Activated T-cell treated with anti-CD3 and anti-CD28 coated beads, Interleukin-2, amount 50 U/mL, for 72 hours (primary cell): ENCODE measurements around the gene RAB12. TPM values are rescaled to one million over a fixed set of nuclear protein-coding genes. Genes with fewer than 3 reads are reported as not detected.

Source experiments
- ATAC-seq, 2 donors: fragments of 150-1000 bp; cut with Tn5 transposase; replicated peaks in 1 of 2; 2 replicates each; pipeline ENCODE4 v1.10.0; 2021; ENCODE audit warnings: moderate library complexity in 2 of 2, mild to moderate bottlenecking in 1 of 2
- DNase-seq, 2 donors: peaks; one replicate each; pipeline ENCODE4 v3.0.0; 2021 to 2022; ENCODE audit warnings: mixed read lengths in 1 of 2
- H3K27ac Mint-ChIP-seq: one replicate; pipeline ENCODE4 v1.8.0; 2022; ENCODE audit warnings: mild to moderate bottlenecking, moderate library complexity, mixed read lengths
- H3K27me3 Mint-ChIP-seq: one replicate; pipeline ENCODE4 v1.8.0; 2022; ENCODE audit warnings: low read depth, mixed read lengths
- H3K36me3 Mint-ChIP-seq, 2 donors: one replicate each; pipeline ENCODE4 v1.8.0; 2022; ENCODE audit warnings: mixed read lengths in 2 of 2, mild to moderate bottlenecking in 1 of 2; ENCODE audit not compliant: insufficient read depth in 2 of 2
- H3K4me1 Mint-ChIP-seq: one replicate; pipeline ENCODE4 v1.8.0; 2022; ENCODE audit warnings: low read depth, mixed read lengths
- H3K4me3 Mint-ChIP-seq, 2 donors: one replicate each; pipeline ENCODE4 v1.8.0; 2022; ENCODE audit warnings: mild to moderate bottlenecking in 2 of 2, mixed read lengths in 2 of 2, moderate library complexity in 2 of 2
- H3K9me3 Mint-ChIP-seq, 2 donors: one replicate each; pipeline ENCODE4 v1.8.0; 2022; ENCODE audit warnings: mixed read lengths in 2 of 2
- total RNA-seq, 2 donors: library from RNA; stranded (reverse); gene quantifications; one replicate each; pipeline ENCODE4 v1.2.3, GENCODE V29; 2022

RAB12 gene
- total RNA-seq, 2 donors from 2014 or later: 14.5 to 15.0 TPM

- H3K27ac Mint-ChIP-seq: peak overlapping the region; percentile 6
- ATAC-seq (no peak), DNase-seq (no peak)
- H3K27me3 Mint-ChIP-seq: peaks cover 13% of the 10 kb centered on the region
- H3K4me1 Mint-ChIP-seq: peaks cover 6% of the 10 kb centered on the region
- H3K9me3 Mint-ChIP-seq: no peaks in the 10 kb centered on the region
- H3K36me3 Mint-ChIP-seq: no peaks in the 10 kb centered on the region
- peak overlapping the region in 1 of 2 donors; percentile 50 for H3K4me3 Mint-ChIP-seq
Measured at GRCh38 chr18:8602557-8602956, 6.7 kb upstream of the RAB12 start.

- no peaks in the 10 kb centered on the region for H3K9me3 Mint-ChIP-seq
- no peak for ATAC-seq
- H3K4me1 Mint-ChIP-seq: peaks cover 19% of the 10 kb centered on the region
- peaks cover 13% of the 10 kb centered on the region for H3K27me3 Mint-ChIP-seq
- H3K27ac Mint-ChIP-seq: peak overlapping the region; percentile 41
- no peak for DNase-seq
- H3K4me3 Mint-ChIP-seq: peak overlapping the region; percentile 58 to 81
- peaks cover 1 to 2% of the 10 kb centered on the region in 2 donors for H3K36me3 Mint-ChIP-seq
Measured at GRCh38 chr18:8603663-8604520, 5.3 kb upstream of the RAB12 start.

- Mint-ChIP-seq H3K4me3 (peak overlapping the region in 1 of 2 donors; percentile 6), H3K27ac (no peak overlapping the region), H3K36me3 (peaks cover 2 to 5% of the 10 kb centered on the region in 2 donors), H3K27me3 (peaks cover 13% of the 10 kb centered on the region), H3K9me3 (no peaks in the 10 kb centered on the region), H3K4me1 (peaks cover 28% of the 10 kb centered on the region)
- DNase-seq (no peak), ATAC-seq (no peak)
Measured at GRCh38 chr18:8605974-8606373, 3.3 kb upstream of the RAB12 start.

GRCh38 chr18:8607776-8608742 is 1.2 kb upstream of the RAB12 start:
- peak overlapping the region; percentile 95 to 99 for H3K4me3 Mint-ChIP-seq
- ATAC-seq: no peak
- H3K36me3 Mint-ChIP-seq: peaks cover 2 to 10% of the 10 kb centered on the region in 2 donors
- H3K4me1 Mint-ChIP-seq: peaks cover 49% of the 10 kb centered on the region
- no peaks in the 10 kb centered on the region for H3K9me3 Mint-ChIP-seq
- H3K27ac Mint-ChIP-seq: peak overlapping the region; percentile 98
- peaks cover 2% of the 10 kb centered on the region for H3K27me3 Mint-ChIP-seq
- no peak for DNase-seq

GRCh38 chr18:8609659-8610458 is 622 bp downstream of the RAB12 start:
- H3K36me3 Mint-ChIP-seq: peaks cover 4 to 10% of the 10 kb centered on the region in 2 donors
- DNase-seq (peak; percentile 21 to 31), ATAC-seq (peak in 1 of 2 donors; percentile 39)
- H3K4me1 Mint-ChIP-seq: peaks cover 57% of the 10 kb centered on the region
- no peaks in the 10 kb centered on the region for H3K27me3 Mint-ChIP-seq
- peak overlapping the region; percentile 48 for H3K27ac Mint-ChIP-seq
- no peaks in the 10 kb centered on the region for H3K9me3 Mint-ChIP-seq
- peak overlapping the region; percentile 93 to 96 for H3K4me3 Mint-ChIP-seq

- peaks cover 63% of the 10 kb centered on the region for H3K4me1 Mint-ChIP-seq
Measured at GRCh38 chr18:8610459-8610851, 1.2 kb downstream of the RAB12 start.

GRCh38 chr18:8611916-8612576 is 2.8 kb downstream of the RAB12 start:
- Mint-ChIP-seq H3K27me3 (no peaks in the 10 kb centered on the region), H3K4me1 (peaks cover 70% of the 10 kb centered on the region), H3K27ac (no peak overlapping the region), H3K4me3 (peak overlapping the region; percentile 93 to 96), H3K9me3 (no peaks in the 10 kb centered on the region), H3K36me3 (peaks cover 5 to 10% of the 10 kb centered on the region in 2 donors)
- ATAC-seq: no peak
- no peak for DNase-seq

More at GRCh38 chr18:8610459-8610851, 1.2 kb downstream of the RAB12 start:
- peak overlapping the region; percentile 93 to 96 for H3K4me3 Mint-ChIP-seq
- H3K9me3 Mint-ChIP-seq: no peaks in the 10 kb centered on the region
- peaks cover 5 to 10% of the 10 kb centered on the region in 2 donors for H3K36me3 Mint-ChIP-seq
- H3K27me3 Mint-ChIP-seq: no peaks in the 10 kb centered on the region
- H3K27ac Mint-ChIP-seq: peak overlapping the region; percentile 48
- DNase-seq: peak; percentile 13 to 20
- no peak for ATAC-seq

- no peak for ATAC-seq
- Mint-ChIP-seq H3K4me1 (peaks cover 75% of the 10 kb centered on the region), H3K4me3 (peak overlapping the region in 1 of 2 donors; percentile 43), H3K27ac (peak overlapping the region; percentile 48), H3K9me3 (no peaks in the 10 kb centered on the region), H3K27me3 (no peaks in the 10 kb centered on the region), H3K36me3 (peaks cover 2 to 16% of the 10 kb centered on the region in 2 donors)
- no peak for DNase-seq
Measured at GRCh38 chr18:8614875-8615274, 5.6 kb downstream of the RAB12 start.

- no peak overlapping the region for H3K27ac Mint-ChIP-seq
Measured at GRCh38 chr18:8615397-8616027, 6.3 kb downstream of the RAB12 start.

GRCh38 chr18:8616028-8616401 is 6.8 kb downstream of the RAB12 start:
- H3K36me3 Mint-ChIP-seq: peaks cover 4 to 19% of the 10 kb centered on the region in 2 donors
- H3K4me1 Mint-ChIP-seq: peaks cover 75% of the 10 kb centered on the region
- H3K27me3 Mint-ChIP-seq: no peaks in the 10 kb centered on the region
- DNase-seq (no peak), ATAC-seq (no peak)
- no peaks in the 10 kb centered on the region for H3K9me3 Mint-ChIP-seq
- no peak overlapping the region for H3K4me3 Mint-ChIP-seq
- H3K27ac Mint-ChIP-seq: no peak overlapping the region

More at GRCh38 chr18:8615397-8616027, 6.3 kb downstream of the RAB12 start:
- Mint-ChIP-seq H3K4me3 (no peak overlapping the region), H3K27me3 (no peaks in the 10 kb centered on the region), H3K9me3 (no peaks in the 10 kb centered on the region), H3K4me1 (peaks cover 76% of the 10 kb centered on the region), H3K36me3 (peaks cover 3 to 18% of the 10 kb centered on the region in 2 donors)
- ATAC-seq (peak in 1 of 2 donors; percentile 46), DNase-seq (no peak)

GRCh38 chr18:8617907-8618306 is 8.7 kb downstream of the RAB12 start:
- DNase-seq (no peak), ATAC-seq (no peak)
- Mint-ChIP-seq H3K27ac (no peak overlapping the region), H3K27me3 (no peaks in the 10 kb centered on the region), H3K4me1 (peaks cover 66% of the 10 kb centered on the region), H3K36me3 (peaks cover 4 to 24% of the 10 kb centered on the region in 2 donors), H3K9me3 (peaks cover 0 to 2% of the 10 kb centered on the region in 2 donors), H3K4me3 (no peak overlapping the region)
